AG09319 (cell line): Measurements from ENCODE around the gene ARHGEF17.

ENCODE experiments used
- DNase-seq: peaks from one replicate; pipeline ENCODE4 v3.0.0-alpha.2; 2010; ENCODE audit warnings: low read depth; ENCODE audit errors: extremely low read depth
- CTCF ChIP-seq: IDR thresholded peaks from 2 replicates; pipeline ENCODE4 v1.5.1; 2011; ENCODE audit warnings: low read depth, mild to moderate bottlenecking, inconsistent platforms, low read length, moderate library complexity

The ARHGEF17 gene, protein sequence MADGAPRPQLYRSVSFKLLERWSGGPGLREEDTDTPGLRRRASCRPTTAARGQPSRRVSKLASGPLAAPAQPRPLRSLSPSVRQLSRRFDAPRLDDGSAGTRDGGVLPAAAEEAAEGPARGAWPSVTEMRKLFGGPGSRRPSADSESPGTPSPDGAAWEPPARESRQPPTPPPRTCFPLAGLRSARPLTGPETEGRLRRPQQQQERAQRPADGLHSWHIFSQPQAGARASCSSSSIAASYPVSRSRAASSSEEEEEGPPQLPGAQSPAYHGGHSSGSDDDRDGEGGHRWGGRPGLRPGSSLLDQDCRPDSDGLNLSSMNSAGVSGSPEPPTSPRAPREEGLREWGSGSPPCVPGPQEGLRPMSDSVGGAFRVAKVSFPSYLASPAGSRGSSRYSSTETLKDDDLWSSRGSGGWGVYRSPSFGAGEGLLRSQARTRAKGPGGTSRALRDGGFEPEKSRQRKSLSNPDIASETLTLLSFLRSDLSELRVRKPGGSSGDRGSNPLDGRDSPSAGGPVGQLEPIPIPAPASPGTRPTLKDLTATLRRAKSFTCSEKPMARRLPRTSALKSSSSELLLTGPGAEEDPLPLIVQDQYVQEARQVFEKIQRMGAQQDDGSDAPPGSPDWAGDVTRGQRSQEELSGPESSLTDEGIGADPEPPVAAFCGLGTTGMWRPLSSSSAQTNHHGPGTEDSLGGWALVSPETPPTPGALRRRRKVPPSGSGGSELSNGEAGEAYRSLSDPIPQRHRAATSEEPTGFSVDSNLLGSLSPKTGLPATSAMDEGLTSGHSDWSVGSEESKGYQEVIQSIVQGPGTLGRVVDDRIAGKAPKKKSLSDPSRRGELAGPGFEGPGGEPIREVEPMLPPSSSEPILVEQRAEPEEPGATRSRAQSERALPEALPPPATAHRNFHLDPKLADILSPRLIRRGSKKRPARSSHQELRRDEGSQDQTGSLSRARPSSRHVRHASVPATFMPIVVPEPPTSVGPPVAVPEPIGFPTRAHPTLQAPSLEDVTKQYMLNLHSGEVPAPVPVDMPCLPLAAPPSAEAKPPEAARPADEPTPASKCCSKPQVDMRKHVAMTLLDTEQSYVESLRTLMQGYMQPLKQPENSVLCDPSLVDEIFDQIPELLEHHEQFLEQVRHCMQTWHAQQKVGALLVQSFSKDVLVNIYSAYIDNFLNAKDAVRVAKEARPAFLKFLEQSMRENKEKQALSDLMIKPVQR (N-terminal part only)

DNA sequence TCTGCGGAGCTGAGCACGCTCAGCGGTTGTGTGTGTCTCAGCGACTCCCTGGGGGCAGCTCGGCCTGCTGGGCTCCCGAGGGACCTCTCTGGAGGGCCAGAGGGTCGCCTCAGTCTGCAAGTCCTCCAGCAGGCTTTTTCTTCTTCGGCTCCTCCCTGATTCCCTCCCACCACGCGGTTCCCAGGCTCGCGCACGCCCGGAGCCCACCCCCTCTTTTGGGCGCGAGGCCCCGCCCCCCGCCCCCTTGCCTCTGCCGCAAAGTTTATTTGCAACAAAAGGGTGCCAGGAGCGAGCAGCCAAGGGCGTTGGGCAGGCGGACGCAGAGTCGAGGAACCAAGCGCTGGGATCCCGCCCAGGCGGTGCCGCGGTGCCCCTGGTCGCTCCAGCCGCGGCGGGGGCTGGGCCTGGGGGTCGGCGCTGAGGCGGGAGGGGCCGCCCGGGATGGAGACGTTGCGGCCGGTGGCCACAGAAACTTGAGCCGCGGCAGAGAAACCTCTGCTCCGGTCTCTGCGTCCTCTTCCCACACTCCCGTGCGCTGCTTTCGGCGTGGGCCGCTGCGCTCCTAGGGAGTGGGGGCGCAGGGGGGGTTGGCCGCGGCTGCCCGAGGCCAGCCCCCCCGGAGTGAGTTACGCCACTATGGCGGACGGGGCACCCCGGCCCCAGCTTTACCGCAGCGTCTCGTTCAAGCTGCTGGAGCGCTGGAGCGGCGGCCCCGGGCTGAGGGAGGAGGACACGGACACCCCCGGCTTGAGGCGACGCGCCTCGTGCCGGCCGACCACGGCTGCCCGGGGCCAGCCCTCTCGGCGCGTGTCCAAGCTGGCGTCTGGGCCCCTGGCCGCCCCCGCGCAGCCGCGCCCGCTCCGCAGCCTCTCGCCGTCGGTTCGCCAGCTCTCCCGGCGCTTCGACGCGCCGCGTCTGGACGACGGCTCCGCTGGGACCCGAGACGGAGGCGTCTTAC, at the start of gene ARHGEF17:
ARHGEF17 (plus strand) TSS at position 274 of the 958 bp plus-strand sequence; CDS start at position 637, 363 bp downstream.
- no peak for TF ChIP-seq CTCF
- no peak for DNase-seq

DNA sequence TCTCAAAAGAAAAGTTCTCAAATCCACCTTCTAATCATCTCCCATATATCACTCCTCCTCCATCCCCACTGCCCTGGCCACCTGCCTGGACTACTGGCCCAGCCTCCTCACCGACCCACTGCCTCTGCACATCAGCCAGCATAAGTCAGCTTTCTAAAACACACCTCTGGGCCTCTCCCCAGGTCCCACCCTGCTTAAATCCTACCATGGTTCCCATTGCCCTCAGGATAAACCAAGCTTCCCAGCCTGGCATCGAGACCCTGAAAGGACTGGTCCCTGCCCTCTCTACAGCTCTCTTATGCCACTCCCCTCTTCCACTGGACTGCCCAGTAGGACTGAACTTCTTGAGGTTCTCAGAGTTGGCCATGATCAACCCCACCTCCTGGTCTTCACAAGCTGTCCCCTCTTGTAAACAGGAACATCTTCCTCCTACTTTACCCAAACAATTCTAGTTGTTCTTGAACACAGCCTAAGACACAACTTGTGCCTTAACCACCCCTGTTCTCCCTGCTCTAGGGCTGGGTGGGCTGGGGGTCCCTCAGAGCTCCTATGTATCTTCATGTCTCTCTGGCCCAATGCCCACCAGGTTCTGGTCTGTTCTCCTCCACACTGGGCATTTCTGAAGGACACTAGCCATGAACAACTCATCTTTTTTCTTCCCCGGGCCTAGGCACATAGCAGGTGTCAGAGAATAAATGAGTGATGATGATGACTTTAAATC, 48.5 kb upstream of the ARHGEF17 start:
- no peak for DNase-seq

GRCh38 chr11:73260127-73260457, 48.0 kb upstream of the ARHGEF17 start:
- no peak for TF ChIP-seq CTCF
- DNase-seq: no peak

More for the DNA sequence above, 48.5 kb upstream of the ARHGEF17 start:
- TF ChIP-seq CTCF: no peak

- TF ChIP-seq CTCF: no peak
- no peak for DNase-seq
These were observed 45.1 kb upstream of the ARHGEF17 start for GRCh38 chr11:73262851-73263495.

- no peak for DNase-seq
- TF ChIP-seq CTCF: no peak
These were observed 44.4 kb upstream of the ARHGEF17 start for GRCh38 chr11:73263640-73264039.
